UCSD-AML1 (cell line): ENCODE data around the gene PITRM1.

ENCODE experiments used
- DNase-seq: peaks from one replicate; lab custom pipeline; 2025; ENCODE audit not compliant: unreplicated experiment; lab: John Stamatoyannopoulos, UW

PITRM1 gene

GRCh38 chr10:3141351-3142005, 31.1 kb downstream of the PITRM1 start:
- DNase-seq: no peak

- no peak for DNase-seq
Observed at GRCh38 chr10:3140280-3140679, 32.3 kb downstream of the PITRM1 start.

- DNase-seq: no peak
Observed at GRCh38 chr10:3139216-3139910, 33.2 kb downstream of the PITRM1 start.

GRCh38 chr10:3137958-3138726, 34.4 kb downstream of the PITRM1 start:
- DNase-seq: no peak

- DNase-seq: no peak
Observed at GRCh38 chr10:3136763-3137611, 35.6 kb downstream of the PITRM1 start.

GRCh38 chr10:3136336-3136735, 36.2 kb downstream of the PITRM1 start:
- no peak for DNase-seq

- DNase-seq: no peak
Observed at GRCh38 chr10:3135006-3135405, 37.6 kb downstream of the PITRM1 start.

- no peak for DNase-seq
Observed at GRCh38 chr10:3133948-3134347, 38.6 kb downstream of the PITRM1 start.

- DNase-seq: no peak
Observed at GRCh38 chr10:3132036-3133025, 40.3 kb downstream of the PITRM1 start.

GRCh38 chr10:3131098-3131497, 41.5 kb downstream of the PITRM1 start:
- no peak for DNase-seq

GRCh38 chr10:3129581-3130340, 42.8 kb downstream of the PITRM1 start:
- DNase-seq: no peak

- DNase-seq: no peak
Observed at GRCh38 chr10:3128379-3129130, 44.0 kb downstream of the PITRM1 start.

GRCh38 chr10:3127921-3128320, 44.7 kb downstream of the PITRM1 start:
- no peak for DNase-seq

GRCh38 chr10:3126741-3127346, 45.7 kb downstream of the PITRM1 start:
- no peak for DNase-seq

- DNase-seq: no peak
Observed at GRCh38 chr10:3126249-3126648, 46.3 kb downstream of the PITRM1 start.

- DNase-seq: no peak
Observed at GRCh38 chr10:3125527-3126170, 46.9 kb downstream of the PITRM1 start.

GRCh38 chr10:3124412-3125175, 48.0 kb downstream of the PITRM1 start:
- DNase-seq: no peak
